Loucy (cell line): ENCODE measurements around the gene CDH24.

Source experiments
- H2AFZ ChIP-seq: fragments of 200-600 bp; sonication (generic); 2 replicates; pipeline ENCODE4 v1.6.0; 2016; ENCODE audit warnings: antibody characterized with exemption, mild to moderate bottlenecking, low read length, moderate library complexity
- H3F3A ChIP-seq: fragments of 200-600 bp; 2 replicates; pipeline ENCODE4 v1.6.0; 2016; ENCODE audit warnings: antibody characterized with exemption, low read depth, mild to moderate bottlenecking
- H3K27me3 ChIP-seq: fragments of 200-600 bp; sonication (generic); 2 replicates; pipeline ENCODE4 v1.6.1; 2014; ENCODE audit warnings: low read length, mild to moderate bottlenecking; ENCODE audit not compliant: insufficient read depth, poor library complexity, severe bottlenecking
- H3K36me3 ChIP-seq: fragments of 200-600 bp; sonication (generic); 2 replicates; pipeline ENCODE4 v1.6.1; 2016; ENCODE audit warnings: low read length; ENCODE audit not compliant: insufficient read depth
- H3K4me1 ChIP-seq: fragments of 200-600 bp; sonication (generic); 2 replicates; pipeline ENCODE4 v1.5.1; 2014; ENCODE audit warnings: low read length, mild to moderate bottlenecking; ENCODE audit not compliant: insufficient read depth, poor library complexity, severe bottlenecking
- H3K4me2 ChIP-seq: fragments of 200-600 bp; sonication (generic); 2 replicates; pipeline ENCODE4 v1.6.0; 2014; ENCODE audit warnings: antibody characterized with exemption, low read length, low read depth, mild to moderate bottlenecking; ENCODE audit not compliant: poor library complexity, severe bottlenecking
- H3K4me3 ChIP-seq: fragments of 200-600 bp; sonication (generic); 2 replicates; pipeline ENCODE4 v1.5.1; 2014; ENCODE audit warnings: low read length, mild to moderate bottlenecking, mixed read lengths; ENCODE audit not compliant: poor library complexity, severe bottlenecking
- H3K79me2 ChIP-seq: fragments of 200-600 bp; sonication (generic); 2 replicates; pipeline ENCODE4 v1.6.1; 2014; ENCODE audit warnings: low read length; ENCODE audit not compliant: insufficient read depth
- H3K9ac ChIP-seq: fragments of 200-600 bp; sonication (generic); 2 replicates; pipeline ENCODE4 v1.6.0; 2014; ENCODE audit warnings: mild to moderate bottlenecking, low read depth, low read length, moderate library complexity; ENCODE audit not compliant: poor library complexity, severe bottlenecking
- H3K9me2 ChIP-seq: fragments of 200-600 bp; sonication (generic); replicated peaks from 2 replicates; pipeline ENCODE4 v1.6.1; 2016; ENCODE audit warnings: low read depth, low read length, mixed read lengths
- H3K9me3 ChIP-seq: fragments of 200-600 bp; sonication (generic); 2 replicates; pipeline ENCODE4 v1.6.1; 2014; ENCODE audit warnings: mild to moderate bottlenecking, antibody characterized with exemption, low read length, low read depth; ENCODE audit not compliant: insufficient read depth
- H4K20me1 ChIP-seq: fragments of 200-600 bp; sonication (generic); 2 replicates; pipeline ENCODE4 v1.6.0; 2014; ENCODE audit warnings: antibody characterized with exemption, low read length, mild to moderate bottlenecking; ENCODE audit not compliant: insufficient read depth, poor library complexity, severe bottlenecking
- EZH2phosphoT487 ChIP-seq: fragments of 200-600 bp; IDR thresholded peaks from 2 replicates; pipeline ENCODE4 v1.6.1; 2018; ENCODE audit warnings: antibody characterized with exemption, mild to moderate bottlenecking, moderate library complexity, borderline replicate concordance
- TF ChIP-seq, protein P1 (sequence below): fragments of 200-600 bp; sonication (generic); conservative IDR thresholded peaks from 2 replicates; pipeline ENCODE4 v1.5.1; 2014; ENCODE audit warnings: mild to moderate bottlenecking, antibody characterized with exemption, low read length

CDH24 gene

GRCh38 chr14:23056956-23057756 lies at the start of gene CDH24:
CDH24 (minus strand) TSS chr14:23057520; CDS start chr14:23055733, 1,787 bp downstream.
- Histone ChIP-seq H2AFZ (peak within 1 kb of the TSS; percentile 43), H3K79me2 (no peaks in the 10 kb centered on the region), H3K4me3 (peak within 1 kb of the TSS; percentile 77), H4K20me1 (no peaks in the 10 kb centered on the region), H3K9me3 (no peaks in the 10 kb centered on the region), H3K27me3 (no peaks in the 10 kb centered on the region), H3K36me3 (peaks cover 29% of the 10 kb centered on the region; the same call in 1 of the 2 replicates), H3K9ac (peak within 1 kb of the TSS; percentile 77), H3K9me2 (no peaks in the 10 kb centered on the region), H3K4me2 (peak within 1 kb of the TSS; percentile 95), H3F3A (no peaks in the 10 kb centered on the region), H3K4me1 (peaks cover 13% of the 10 kb centered on the region)
- TF ChIP-seq, protein P1, sequence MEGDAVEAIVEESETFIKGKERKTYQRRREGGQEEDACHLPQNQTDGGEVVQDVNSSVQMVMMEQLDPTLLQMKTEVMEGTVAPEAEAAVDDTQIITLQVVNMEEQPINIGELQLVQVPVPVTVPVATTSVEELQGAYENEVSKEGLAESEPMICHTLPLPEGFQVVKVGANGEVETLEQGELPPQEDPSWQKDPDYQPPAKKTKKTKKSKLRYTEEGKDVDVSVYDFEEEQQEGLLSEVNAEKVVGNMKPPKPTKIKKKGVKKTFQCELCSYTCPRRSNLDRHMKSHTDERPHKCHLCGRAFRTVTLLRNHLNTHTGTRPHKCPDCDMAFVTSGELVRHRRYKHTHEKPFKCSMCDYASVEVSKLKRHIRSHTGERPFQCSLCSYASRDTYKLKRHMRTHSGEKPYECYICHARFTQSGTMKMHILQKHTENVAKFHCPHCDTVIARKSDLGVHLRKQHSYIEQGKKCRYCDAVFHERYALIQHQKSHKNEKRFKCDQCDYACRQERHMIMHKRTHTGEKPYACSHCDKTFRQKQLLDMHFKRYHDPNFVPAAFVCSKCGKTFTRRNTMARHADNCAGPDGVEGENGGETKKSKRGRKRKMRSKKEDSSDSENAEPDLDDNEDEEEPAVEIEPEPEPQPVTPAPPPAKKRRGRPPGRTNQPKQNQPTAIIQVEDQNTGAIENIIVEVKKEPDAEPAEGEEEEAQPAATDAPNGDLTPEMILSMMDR: no peak
- TF ChIP-seq EZH2phosphoT487: no peak

DNA sequence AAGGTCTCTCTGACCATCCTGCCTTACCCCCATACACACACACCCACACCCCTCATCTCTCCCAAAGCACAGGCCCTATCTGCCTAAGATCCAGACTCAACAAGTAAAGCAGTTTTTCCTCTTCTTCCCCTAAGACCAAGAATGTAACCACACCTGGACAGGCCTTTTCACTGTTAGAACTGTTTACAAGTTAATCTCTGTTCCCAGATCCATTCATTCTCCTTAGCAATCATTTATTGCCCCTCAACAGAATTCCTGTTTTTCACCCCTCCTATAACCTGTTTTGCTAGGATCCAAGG lies 49.4 kb upstream of the CDH24 start:
- Histone ChIP-seq H3K4me2 (no peak overlapping the region), H2AFZ (no peak overlapping the region), H3K9me2 (no peaks in the 10 kb centered on the region), H3K9ac (no peak overlapping the region), H3K36me3 (no peaks in the 10 kb centered on the region), H3F3A (no peaks in the 10 kb centered on the region), H3K4me3 (no peak overlapping the region), H3K27me3 (no peaks in the 10 kb centered on the region), H3K79me2 (no peaks in the 10 kb centered on the region), H3K9me3 (no peaks in the 10 kb centered on the region), H3K4me1 (no peaks in the 10 kb centered on the region), H4K20me1 (no peaks in the 10 kb centered on the region)
- no peak for TF ChIP-seq EZH2phosphoT487
- TF ChIP-seq, protein P1: no peak

- Histone ChIP-seq H3K36me3 (no peaks in the 10 kb centered on the region), H4K20me1 (no peaks in the 10 kb centered on the region), H3K4me1 (no peaks in the 10 kb centered on the region), H3K4me3 (no peak overlapping the region), H3K9ac (no peak overlapping the region), H3F3A (no peaks in the 10 kb centered on the region), H3K9me2 (no peaks in the 10 kb centered on the region), H3K4me2 (no peak overlapping the region), H3K27me3 (no peaks in the 10 kb centered on the region), H3K79me2 (no peaks in the 10 kb centered on the region), H3K9me3 (no peaks in the 10 kb centered on the region), H2AFZ (no peak overlapping the region)
- TF ChIP-seq, protein P1: no peak
- TF ChIP-seq EZH2phosphoT487: no peak
Observed at GRCh38 chr14:23105348-23105824, 48.1 kb upstream of the CDH24 start.
